ENCODE measurements around the gene ROBO1.

ROBO1 gene

GRCh38 chr3:78822726-78823125 is 945.1 kb downstream of the ROBO1 start:
- no peaks in the 10 kb centered on the region for H3K27me3 ChIP-seq (replicated peaks; ENCODE audit: insufficient read depth, low read length)
- no peaks in the 10 kb centered on the region for H3K36me3 ChIP-seq (replicated peaks; ENCODE audit: insufficient read depth, low read length)

GRCh38 chr3:78820542-78820941 is 947.3 kb downstream of the ROBO1 start:
- H4K20me1 ChIP-seq (ENCODE audit: insufficient read depth, low read length), result no peaks in the 10 kb centered on the region
- H3K79me2 ChIP-seq (ENCODE audit: low read length), result no peaks in the 10 kb centered on the region
- H3K27ac ChIP-seq (ENCODE audit: low read length), result no peak overlapping the region
- no peak overlapping the region for H2AFZ ChIP-seq (ENCODE audit: low read length)
- TF ChIP-seq EZH2phosphoT487 (IDR thresholded peaks at IDR 0.05; ENCODE audit: low read length), result no peak
- no peak for TF ChIP-seq EZH2 (optimal IDR thresholded peaks at IDR 0.05; ENCODE audit: low read depth, low read length)
- TF ChIP-seq CTCF (IDR thresholded peaks at IDR 0.05; ENCODE audit: low read length), result no peak
- no peak overlapping the region for H3K4me2 ChIP-seq (ENCODE audit: low read depth, low read length)
- no peaks in the 10 kb centered on the region for H3K4me1 ChIP-seq (ENCODE audit: low read length)
- H3K9me3 ChIP-seq (replicated peaks; ENCODE audit: insufficient read depth, low read length), result no peaks in the 10 kb centered on the region
- DNase-seq, result no peak
- H3F3A ChIP-seq (ENCODE audit: insufficient read depth, low read length), result no peaks in the 10 kb centered on the region
- no peak overlapping the region for H3K4me3 ChIP-seq (ENCODE audit: low read length)
- no peaks in the 10 kb centered on the region for H3K36me3 ChIP-seq (replicated peaks; ENCODE audit: insufficient read depth, low read length)
- H3K9ac ChIP-seq (ENCODE audit: low read length), result no peak overlapping the region
- H3K27me3 ChIP-seq (replicated peaks; ENCODE audit: insufficient read depth, low read length), result no peaks in the 10 kb centered on the region
- H3K9me2 ChIP-seq (replicated peaks; ENCODE audit: insufficient read depth, low read length), result no peaks in the 10 kb centered on the region

More at GRCh38 chr3:78822726-78823125, 945.1 kb downstream of the ROBO1 start:
- Histone ChIP-seq H3K9me2 (replicated peaks; ENCODE audit: insufficient read depth, low read length) (no peaks in the 10 kb centered on the region), H3K9ac (ENCODE audit: low read length) (no peak overlapping the region), H2AFZ (ENCODE audit: low read length) (no peak overlapping the region), H3K4me2 (ENCODE audit: low read depth, low read length) (no peak overlapping the region), H4K20me1 (ENCODE audit: insufficient read depth, low read length) (no peaks in the 10 kb centered on the region), H3F3A (ENCODE audit: insufficient read depth, low read length) (no peaks in the 10 kb centered on the region), H3K79me2 (ENCODE audit: low read length) (no peaks in the 10 kb centered on the region), H3K4me3 (ENCODE audit: low read length) (no peak overlapping the region), H3K9me3 (replicated peaks; ENCODE audit: insufficient read depth, low read length) (no peaks in the 10 kb centered on the region), H3K4me1 (ENCODE audit: low read length) (no peaks in the 10 kb centered on the region), H3K27ac (ENCODE audit: low read length) (no peak overlapping the region)
- TF ChIP-seq EZH2phosphoT487 (IDR thresholded peaks at IDR 0.05; ENCODE audit: low read length) (no peak), EZH2 (optimal IDR thresholded peaks at IDR 0.05; ENCODE audit: low read depth, low read length) (no peak), CTCF (IDR thresholded peaks at IDR 0.05; ENCODE audit: low read length) (no peak)
- no peak for DNase-seq

DNA sequence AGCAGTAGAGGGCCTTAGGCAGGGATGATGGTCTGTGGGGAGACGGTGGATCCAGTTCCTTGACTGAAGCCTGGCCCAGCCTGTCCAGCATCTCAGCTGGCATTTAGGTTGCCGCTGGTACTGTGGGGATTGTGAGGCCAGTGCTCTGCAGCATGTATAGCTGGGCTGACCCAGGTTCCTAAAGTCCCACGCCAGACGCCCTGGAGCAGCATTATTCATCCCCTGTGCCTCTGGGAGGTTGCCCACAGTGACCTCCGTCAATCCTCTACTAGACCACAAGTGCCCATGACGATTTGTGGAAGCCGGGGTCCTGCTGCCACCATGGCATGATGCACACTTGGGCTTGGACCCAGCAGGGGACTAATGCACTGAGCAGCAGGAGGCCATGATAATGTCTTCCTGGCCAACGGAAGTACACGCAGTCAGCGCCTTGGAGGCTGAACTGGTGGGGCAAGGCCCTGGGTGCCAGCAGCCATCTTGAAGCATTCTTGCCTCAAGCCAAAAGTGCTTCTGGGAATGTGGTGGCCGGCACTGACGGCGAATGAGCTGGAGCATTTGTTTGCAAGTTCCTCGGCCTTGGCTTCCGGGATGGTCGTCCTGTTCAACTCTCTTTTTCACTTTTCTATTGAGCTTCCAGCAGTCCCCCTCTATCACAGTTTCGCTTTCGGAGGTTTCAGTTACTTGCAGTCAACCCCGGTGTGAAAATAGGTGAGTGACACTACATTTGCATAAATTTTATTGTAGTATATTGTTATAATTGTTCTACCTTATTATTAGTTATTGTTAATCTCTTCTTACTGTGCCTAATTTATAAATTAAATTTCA is 949.4 kb downstream of the ROBO1 start:
- no peak overlapping the region for H3K9ac ChIP-seq (ENCODE audit: low read length)
- H3K27me3 ChIP-seq (replicated peaks; ENCODE audit: insufficient read depth, low read length), result no peaks in the 10 kb centered on the region
- no peaks in the 10 kb centered on the region for H3K9me2 ChIP-seq (replicated peaks; ENCODE audit: insufficient read depth, low read length)
- H3K4me3 ChIP-seq (ENCODE audit: low read length), result no peak overlapping the region
- no peaks in the 10 kb centered on the region for H3K9me3 ChIP-seq (replicated peaks; ENCODE audit: insufficient read depth, low read length)
- no peak overlapping the region for H3K27ac ChIP-seq (ENCODE audit: low read length)
- H3K36me3 ChIP-seq (replicated peaks; ENCODE audit: insufficient read depth, low read length), result no peaks in the 10 kb centered on the region
- no peak overlapping the region for H2AFZ ChIP-seq (ENCODE audit: low read length)
- H3K4me2 ChIP-seq (ENCODE audit: low read depth, low read length), result no peak overlapping the region
- no peaks in the 10 kb centered on the region for H4K20me1 ChIP-seq (ENCODE audit: insufficient read depth, low read length)
- no peaks in the 10 kb centered on the region for H3K79me2 ChIP-seq (ENCODE audit: low read length)
- H3F3A ChIP-seq (ENCODE audit: insufficient read depth, low read length), result no peaks in the 10 kb centered on the region
- TF ChIP-seq EZH2 (optimal IDR thresholded peaks at IDR 0.05; ENCODE audit: low read depth, low read length) (no peak), EZH2phosphoT487 (IDR thresholded peaks at IDR 0.05; ENCODE audit: low read length) (no peak), CTCF (IDR thresholded peaks at IDR 0.05; ENCODE audit: low read length) (no peak)
- no peaks in the 10 kb centered on the region for H3K4me1 ChIP-seq (ENCODE audit: low read length)
- DNase-seq, result no peak

Measured in MM.1S (cell line).